ENCODE measurements around the gene UFC1.

Gene UFC1

GRCh38 chr1:161172349-161172748, 18.6 kb downstream of the UFC1 start:
- FAIRE-seq: no peak

- no peak for FAIRE-seq
Observed at GRCh38 chr1:161172776-161173376, 19.1 kb downstream of the UFC1 start.

- no peak for FAIRE-seq
Observed at GRCh38 chr1:161173711-161174110, 19.9 kb downstream of the UFC1 start.

- FAIRE-seq: no peak
Observed at GRCh38 chr1:161174911-161175310, 21.1 kb downstream of the UFC1 start.

GRCh38 chr1:161175771-161176453, 22.1 kb downstream of the UFC1 start:
- FAIRE-seq: no peak

GRCh38 chr1:161176468-161177111, 22.8 kb downstream of the UFC1 start:
- FAIRE-seq: no peak

- no peak for FAIRE-seq
Observed at GRCh38 chr1:161177112-161177935, 23.5 kb downstream of the UFC1 start, which contains the start of gene B4GALT3. Gene B4GALT3 (minus strand): TSS chr1:161177507. CDS start chr1:161176060, 1,447 bp downstream.

GRCh38 chr1:161177936-161178244, 24.1 kb downstream of the UFC1 start:
- FAIRE-seq: no peak

GRCh38 chr1:161179698-161180097, 25.9 kb downstream of the UFC1 start:
- no peak for FAIRE-seq

GRCh38 chr1:161180639-161181038, 26.9 kb downstream of the UFC1 start:
- FAIRE-seq: no peak

- FAIRE-seq: no peak
Observed at GRCh38 chr1:161182214-161182613, 28.4 kb downstream of the UFC1 start.

- no peak for FAIRE-seq
Observed at GRCh38 chr1:161185282-161185682, 31.5 kb downstream of the UFC1 start.

- FAIRE-seq: no peak
Observed at GRCh38 chr1:161185732-161186311, 32.0 kb downstream of the UFC1 start.

- FAIRE-seq: no peak
Observed at GRCh38 chr1:161187311-161187710, 33.5 kb downstream of the UFC1 start.

GRCh38 chr1:161188381-161188780, 34.6 kb downstream of the UFC1 start:
- no peak for FAIRE-seq

GRCh38 chr1:161189036-161189435, 35.3 kb downstream of the UFC1 start:
- no peak for FAIRE-seq

- FAIRE-seq: no peak
Observed at GRCh38 chr1:161190962-161191521, 37.3 kb downstream of the UFC1 start.

- no peak for FAIRE-seq
Observed at GRCh38 chr1:161191971-161192370, 38.2 kb downstream of the UFC1 start.

- FAIRE-seq: no peak
Observed at GRCh38 chr1:161192476-161193465, 39.0 kb downstream of the UFC1 start.

- no peak for FAIRE-seq
Observed at GRCh38 chr1:161193561-161194235, 39.9 kb downstream of the UFC1 start.

GRCh38 chr1:161195171-161195570, 41.4 kb downstream of the UFC1 start:
- no peak for FAIRE-seq
